B cell (primary cell): ENCODE data around the gene CTCFL. TPM values are rescaled to one million over a fixed set of nuclear protein-coding genes. Genes with fewer than 3 reads are reported as not detected.

ENCODE experiments used
- ATAC-seq: fragments of 200-7000 bp; cut with Tn5 transposase; one replicate; pipeline ENCODE4 v1.10.0; 2021; ENCODE audit warnings: low read depth, mild to moderate bottlenecking, moderate number of reproducible peaks, moderate library complexity
- CTCF ChIA-PET: fragments of 350-600 bp; sonication (Branson Sonifier 250); formaldehyde crosslinking; loops from one replicate; lab custom pipeline; 2021; ENCODE audit warnings: antibody characterized with exemption, inconsistent platforms; lab: Charles Lee
- POLR2A ChIA-PET: fragments of 350-600 bp; sonication (Branson Sonifier 250); formaldehyde crosslinking; loops from one replicate; lab custom pipeline; 2021; ENCODE audit warnings: antibody characterized with exemption; lab: Charles Lee
- DNase-seq: peaks from one replicate; pipeline ENCODE4 v3.0.0; 2013
- H2AFZ ChIP-seq: 2 replicates; pipeline ENCODE4 v1.6.1; 2012; ENCODE audit warnings: mild to moderate bottlenecking, low read depth, low read length; ENCODE audit not compliant: insufficient read depth, poor library complexity, severe bottlenecking
- H3K27ac ChIP-seq, 2 donors: 1 replicate in 1 of 2; 2 replicates in 1 of 2; pipeline ENCODE4 v1.5.1; 2012 to 2013; ENCODE audit warnings: low read length in 2 of 2, mild to moderate bottlenecking in 2 of 2, moderate library complexity in 1 of 2
- H3K27me3 ChIP-seq, 4 experiments: fragments of 200-600 bp in 1 of 4; sonication (generic) in 1 of 4; replicated peaks in 1 of 4; 1 replicate in 2 of 4; 2 replicates in 2 of 4; pipeline versions ENCODE4 v1.6.1 to v1.7.0; 2013 to 2016; ENCODE audit warnings: low read length in 3 of 4, mild to moderate bottlenecking in 2 of 4, mixed read lengths in 1 of 4, moderate library complexity in 1 of 4; ENCODE audit not compliant: insufficient read depth in 4 of 4, control insufficient read depth in 3 of 4; ENCODE audit errors: control extremely low read depth in 1 of 4
- H3K36me3 ChIP-seq, 2 experiments: replicated peaks in 1 of 2; 1 replicate in 1 of 2; 2 replicates in 1 of 2; pipeline versions ENCODE4 v1.6.1 to v1.7.1; 2013; ENCODE audit warnings: low read length in 1 of 2; ENCODE audit not compliant: insufficient read depth in 2 of 2, control insufficient read depth in 1 of 2; ENCODE audit errors: control extremely low read depth in 1 of 2, extremely low read depth in 1 of 2
- H3K4me1 ChIP-seq, 2 donors: fragments of 200-600 bp in 1 of 2; sonication (generic) in 1 of 2; 1 replicate in 1 of 2; 2 replicates in 1 of 2; pipeline versions ENCODE4 v1.5.1 to v1.6.1; 2013 to 2017; ENCODE audit warnings: low read length in 2 of 2; ENCODE audit not compliant: control insufficient read depth in 2 of 2, insufficient read depth in 2 of 2
- H3K4me2 ChIP-seq: replicated peaks from 2 replicates; pipeline ENCODE3; 2012; ENCODE audit warnings: mild to moderate bottlenecking, low read depth, low read length; ENCODE audit not compliant: poor library complexity, severe bottlenecking
- H3K4me3 ChIP-seq, 5 experiments: fragments of 200-600 bp in 1 of 5; sonication (generic) in 1 of 5; 1 replicate in 3 of 5; 2 replicates in 2 of 5; pipeline versions ENCODE4 v1.5.1 to v1.7.0; 2011 to 2016; ENCODE audit warnings: low read length in 4 of 5, mild to moderate bottlenecking in 4 of 5, low read depth in 2 of 5, control low read depth in 1 of 5, moderate library complexity in 1 of 5; ENCODE audit not compliant: insufficient read depth in 1 of 5; ENCODE audit errors: control extremely low read depth in 1 of 5, extremely low read depth in 1 of 5
- H3K79me2 ChIP-seq: fragments of 200-600 bp; sonication (generic); one replicate; pipeline ENCODE4 v1.6.0; 2016; ENCODE audit warnings: low read length; ENCODE audit not compliant: control insufficient read depth, insufficient read depth
- H3K9ac ChIP-seq: fragments of 200-600 bp; sonication (generic); 2 replicates; pipeline ENCODE4 v1.6.1; 2017; ENCODE audit warnings: mild to moderate bottlenecking, low read length, moderate library complexity
- H3K9me3 ChIP-seq, 3 donors: one replicate each; pipeline versions ENCODE4 v1.6.1 to v1.7.1; 2013; ENCODE audit warnings: low read length in 2 of 3; ENCODE audit not compliant: control insufficient read depth in 2 of 3, insufficient read depth in 1 of 3; ENCODE audit errors: control extremely low read depth in 1 of 3
- H4K20me1 ChIP-seq: 2 replicates; pipeline ENCODE4 v1.6.0; 2012; ENCODE audit warnings: mild to moderate bottlenecking, low read length; ENCODE audit not compliant: insufficient read depth, control insufficient read depth, poor library complexity, severe bottlenecking
- H3K27ac Mint-ChIP-seq: one replicate; pipeline ENCODE4 v1.8.0; 2021; ENCODE audit warnings: mixed read lengths
- H3K27me3 Mint-ChIP-seq: one replicate; pipeline ENCODE4 v1.8.0; 2021; ENCODE audit warnings: mixed read lengths
- H3K4me1 Mint-ChIP-seq: one replicate; pipeline ENCODE4 v1.8.0; 2021; ENCODE audit warnings: mixed read lengths
- H3K4me3 Mint-ChIP-seq: one replicate; pipeline ENCODE4 v1.8.0; 2021; ENCODE audit warnings: mixed read lengths
- H3K9me3 Mint-ChIP-seq: one replicate; pipeline ENCODE4 v1.8.0; 2022; ENCODE audit warnings: mixed read lengths; ENCODE audit not compliant: insufficient read depth
- EZH2 ChIP-seq: IDR thresholded peaks from 2 replicates; pipeline ENCODE4 v1.6.1; 2012; ENCODE audit warnings: borderline replicate concordance, low read depth, mild to moderate bottlenecking, moderate library complexity, low read length; ENCODE audit not compliant: insufficient read depth, poor library complexity, severe bottlenecking
- WGBS: methylation state at CpG from one replicate; pipeline ENCODE4 v1.1.5; 2013; ENCODE audit warnings: missing lambda C conversion rate; ENCODE audit not compliant: insufficient coverage; 5-methylcytosine and 5-hydroxymethylcytosine counted together
- intact Hi-C: fragments of 100-400 bp; cut with micrococcal nuclease; formaldehyde crosslinking; loops from one replicate; pipeline ENCODE4 v1.10.0; 2022
- polyA plus RNA-seq: library from polyadenylated mRNA; depleted of rRNA; stranded (reverse); fragments of >200 nt; gene quantifications from 2 replicates; pipeline ENCODE4 v1.2.3, GENCODE V29; 2012
- total RNA-seq, 2 donors: library from RNA; stranded (reverse); fragments of 120-200 nt in 1 of 2; gene quantifications; 1 replicate in 1 of 2; 2 replicates in 1 of 2; pipeline versions ENCODE4 v1.2.3 to v1.2.4, GENCODE V29; 2013 to 2022
- TF ChIP-seq, protein P1 (sequence below): fragments of 200-600 bp; IDR thresholded peaks from one replicate; pipeline ENCODE4 v1.8.0; 2022; ENCODE audit warnings: antibody characterized with exemption, mild to moderate bottlenecking

CTCFL gene
- total and polyA plus RNA-seq, 2 donors (not counting 1 experiment from before 2014, with no cell fraction given) = not detected

DNA sequence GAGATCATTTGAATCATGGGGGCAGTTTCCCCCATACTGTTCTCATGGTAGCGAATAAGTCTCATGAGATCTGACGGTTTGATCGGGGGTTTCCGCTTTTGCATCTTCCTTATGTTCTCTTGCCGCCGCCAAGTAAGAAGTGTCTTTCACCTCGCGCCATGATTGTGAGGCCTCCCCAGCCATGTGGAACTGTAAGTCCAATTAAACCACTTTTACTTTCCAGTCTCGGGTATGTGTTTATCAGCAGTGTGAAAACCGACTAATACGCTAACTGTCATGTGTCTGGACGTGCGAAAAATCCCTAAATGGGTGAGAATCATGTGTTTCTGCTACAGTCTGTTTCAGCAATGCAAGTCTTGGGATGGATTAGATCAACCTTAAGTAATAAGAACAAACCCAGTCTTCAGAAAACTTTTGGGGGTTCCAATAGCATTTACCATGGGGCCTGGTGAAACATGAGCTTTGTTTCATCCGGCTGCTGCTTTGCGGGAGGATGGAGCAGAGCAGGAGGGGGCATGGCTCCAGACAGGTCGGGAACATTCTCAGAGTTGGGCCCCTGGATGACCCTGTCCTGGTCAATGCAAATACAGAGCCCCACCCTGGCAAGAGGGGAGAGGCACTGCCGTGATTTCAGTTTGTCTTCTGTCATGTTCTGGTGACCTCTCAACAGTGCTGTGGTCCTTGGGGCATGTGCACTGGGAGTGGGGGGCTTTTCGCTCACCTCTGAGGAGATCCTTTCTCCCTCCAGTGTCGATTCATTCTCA lies 41.5 kb downstream of the CTCFL start:
- 67% methylated on average over 12 of the region's 19 CpGs for WGBS
- Histone ChIP-seq H3K4me2 (peak overlapping the region; percentile 30), H2AFZ (no peak overlapping the region), H3K36me3 (no peaks in the 10 kb centered on the region), H3K9me3 (peaks cover 0 to 11% (median 0%) of the 10 kb centered on the region in 3 donors), H3K4me3 (no peak overlapping the region), H3K79me2 (no peaks in the 10 kb centered on the region), H3K9ac (no peak overlapping the region), H3K4me1 (peaks cover 37 to 49% of the 10 kb centered on the region in 2 donors), H4K20me1 (no peaks in the 10 kb centered on the region), H3K27me3 (no peaks in the 10 kb centered on the region), H3K27ac (peak overlapping the region in 1 of 2 donors; percentile 54)
- no peak for TF ChIP-seq EZH2
- TF ChIP-seq, protein P1, sequence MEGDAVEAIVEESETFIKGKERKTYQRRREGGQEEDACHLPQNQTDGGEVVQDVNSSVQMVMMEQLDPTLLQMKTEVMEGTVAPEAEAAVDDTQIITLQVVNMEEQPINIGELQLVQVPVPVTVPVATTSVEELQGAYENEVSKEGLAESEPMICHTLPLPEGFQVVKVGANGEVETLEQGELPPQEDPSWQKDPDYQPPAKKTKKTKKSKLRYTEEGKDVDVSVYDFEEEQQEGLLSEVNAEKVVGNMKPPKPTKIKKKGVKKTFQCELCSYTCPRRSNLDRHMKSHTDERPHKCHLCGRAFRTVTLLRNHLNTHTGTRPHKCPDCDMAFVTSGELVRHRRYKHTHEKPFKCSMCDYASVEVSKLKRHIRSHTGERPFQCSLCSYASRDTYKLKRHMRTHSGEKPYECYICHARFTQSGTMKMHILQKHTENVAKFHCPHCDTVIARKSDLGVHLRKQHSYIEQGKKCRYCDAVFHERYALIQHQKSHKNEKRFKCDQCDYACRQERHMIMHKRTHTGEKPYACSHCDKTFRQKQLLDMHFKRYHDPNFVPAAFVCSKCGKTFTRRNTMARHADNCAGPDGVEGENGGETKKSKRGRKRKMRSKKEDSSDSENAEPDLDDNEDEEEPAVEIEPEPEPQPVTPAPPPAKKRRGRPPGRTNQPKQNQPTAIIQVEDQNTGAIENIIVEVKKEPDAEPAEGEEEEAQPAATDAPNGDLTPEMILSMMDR = no peak
- H3K27ac Mint-ChIP-seq = peak overlapping the region; percentile 74
- peak; percentile 25 for ATAC-seq
- DNase-seq = peak; percentile 76
- peak overlapping the region; percentile 71 for H3K4me3 Mint-ChIP-seq
- CTCF ChIA-PET = interaction anchor here (0.6 to 4.7 kb wide), 4 partner anchors 9 to 84 kb away, joined by 3 to 35 read pairs (median 13); no protein-coding TSS in a partner anchor
- no peaks in the 10 kb centered on the region for H3K27me3 Mint-ChIP-seq
- POLR2A ChIA-PET = interaction anchor here (0.7 to 3.6 kb wide), 2 partner anchors 25 to 85 kb away, joined by 3 to 50 read pairs; no protein-coding TSS in a partner anchor
- intact Hi-C loops = loop anchor here (1.0 to 10.0 kb wide), 3 partner anchors 12 to 221 kb away; no protein-coding TSS in a partner anchor
- H3K9me3 Mint-ChIP-seq = peaks cover 8% of the 10 kb centered on the region
- H3K4me1 Mint-ChIP-seq = peaks cover 43% of the 10 kb centered on the region

DNA sequence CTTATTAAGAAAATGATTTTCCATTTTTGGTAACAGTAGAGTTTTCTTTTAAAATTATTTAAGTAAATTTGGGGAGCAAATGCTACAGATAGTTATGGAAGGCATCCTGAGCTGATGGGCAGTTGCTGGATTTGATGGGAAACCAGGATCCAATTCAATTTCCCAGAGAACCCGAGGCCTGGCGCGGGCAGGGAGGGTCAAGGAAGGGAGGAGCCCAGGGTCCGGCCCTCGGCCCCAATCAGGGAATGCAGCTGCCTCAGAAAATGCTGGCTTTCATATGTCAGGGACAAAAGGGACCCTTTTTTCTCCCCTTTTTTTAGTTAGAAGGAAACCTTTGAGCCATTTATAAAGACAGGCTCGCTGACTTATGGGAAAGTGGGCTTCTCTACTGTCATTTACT lies 42.1 kb downstream of the CTCFL start:
- Mint-ChIP-seq H3K9me3 (peaks cover 8% of the 10 kb centered on the region), H3K27ac (peak overlapping the region; percentile 74), H3K4me3 (peak overlapping the region; percentile 71), H3K27me3 (no peaks in the 10 kb centered on the region), H3K4me1 (peaks cover 50% of the 10 kb centered on the region)
- H4K20me1 ChIP-seq = no peaks in the 10 kb centered on the region
- H3K4me3 ChIP-seq = no peak overlapping the region
- H3K9me3 ChIP-seq = peaks cover 0 to 11% (median 0%) of the 10 kb centered on the region in 3 donors
- WGBS = 97% methylated on average over 3 of the region's 6 CpGs
- peaks cover 41 to 54% of the 10 kb centered on the region in 2 donors for H3K4me1 ChIP-seq
- no peaks in the 10 kb centered on the region for H3K79me2 ChIP-seq
- no peaks in the 10 kb centered on the region for H3K36me3 ChIP-seq
- intact Hi-C loops = loop anchor here (1.0 to 10.0 kb wide), 3 partner anchors 13 to 222 kb away; no protein-coding TSS in a partner anchor
- no peak for ATAC-seq
- H3K9ac ChIP-seq = no peak overlapping the region
- H3K4me2 ChIP-seq = no peak overlapping the region
- no peak for DNase-seq
- H3K27me3 ChIP-seq = no peaks in the 10 kb centered on the region
- no peak for TF ChIP-seq EZH2
- TF ChIP-seq, protein P1 = no peak
- ChIA-PET CTCF (interaction anchor here (1.0 to 4.7 kb wide), 4 partner anchors 10 to 83 kb away, joined by 5 to 35 read pairs (median 13); no protein-coding TSS in a partner anchor), POLR2A (interaction anchor here (0.7 to 3.6 kb wide), 3 partner anchors 24 to 91 kb away, joined by 3 to 50 read pairs (median 10); partner anchors contain the start of gene RBM38)
- H3K27ac ChIP-seq = peak overlapping the region; percentile 37 to 47
- no peak overlapping the region for H2AFZ ChIP-seq
